H1 (cell line): ENCODE data around the gene TTC39A. TPM values are rescaled to one million over a fixed set of nuclear protein-coding genes. Genes with fewer than 3 reads are reported as not detected.

Experiments used
- CTCF ChIA-PET: fragments of 300-600 bp; sonication (Branson Sonifier 250); formaldehyde crosslinking; loops from one replicate; lab custom pipeline; 2021; ENCODE audit not compliant: partially characterized antibody; lab: Charles Lee
- POLR2A ChIA-PET: fragments of 300-600 bp; sonication (Branson Sonifier 250); formaldehyde crosslinking; loops from one replicate; lab custom pipeline; 2021; ENCODE audit warnings: inconsistent platforms; ENCODE audit not compliant: partially characterized antibody; lab: Charles Lee
- DNase-seq, 2 experiments: peaks; one replicate each; pipeline versions ENCODE4 v3.0.0 to v3.0.0-alpha.2; 2010 to 2022; ENCODE audit warnings: low spot score in 2 of 2, low read depth in 1 of 2, mixed read lengths in 1 of 2
- FAIRE-seq: peaks from 2 replicates; lab custom pipeline; 2011; peaks lifted over from hg19 to GRCh38; lab: Jason Lieb, UNC
- H2AFZ ChIP-seq: 2 replicates; pipeline ENCODE4 v1.8.1; 2012; ENCODE audit warnings: low read length, inconsistent platforms
- H2AK5ac ChIP-seq: 2 replicates; pipeline ENCODE4 v1.6.1; 2013; ENCODE audit warnings: low read depth, low read length
- H2BK120ac ChIP-seq: replicated peaks from 2 replicates; pipeline ENCODE3; 2013; ENCODE audit warnings: low read depth, low read length, inconsistent platforms
- H2BK12ac ChIP-seq: 2 replicates; pipeline ENCODE4 v1.6.1; 2013; ENCODE audit warnings: low read depth, low read length
- H2BK15ac ChIP-seq: 2 replicates; pipeline ENCODE4 v1.6.1; 2013; ENCODE audit warnings: low read length
- H2BK20ac ChIP-seq: 2 replicates; pipeline ENCODE4 v1.6.1; 2013; ENCODE audit warnings: low read length
- H2BK5ac ChIP-seq: 2 replicates; pipeline ENCODE4 v1.6.1; 2013; ENCODE audit warnings: low read depth, low read length
- H3K14ac ChIP-seq: 2 replicates; pipeline ENCODE4 v1.6.1; 2013; ENCODE audit warnings: inconsistent platforms; ENCODE audit not compliant: insufficient read length
- H3K18ac ChIP-seq: 2 replicates; pipeline ENCODE4 v1.6.1; 2013; ENCODE audit warnings: low read length; ENCODE audit errors: extremely low read depth
- H3K23ac ChIP-seq: 2 replicates; pipeline ENCODE4 v1.6.1; 2013; ENCODE audit warnings: inconsistent platforms; ENCODE audit not compliant: insufficient read length
- H3K23me2 ChIP-seq: 2 replicates; pipeline ENCODE4 v1.6.1; 2013; ENCODE audit warnings: low read depth, low read length
- H3K27ac ChIP-seq: 2 replicates; pipeline ENCODE4 v1.6.1; 2011; ENCODE audit warnings: low read depth, low read length, inconsistent platforms
- H3K27me3 ChIP-seq, 4 experiments: replicated peaks in 1 of 4; 1 replicate in 1 of 4; 2 replicates in 3 of 4; pipeline versions ENCODE4 v1.6.1 to v1.8.1; 2011 to 2013; ENCODE audit warnings: low read length in 3 of 4, mild to moderate bottlenecking in 3 of 4, inconsistent platforms in 2 of 4, mixed read lengths in 2 of 4, moderate library complexity in 1 of 4; ENCODE audit not compliant: control insufficient read depth in 3 of 4, insufficient read depth in 3 of 4; ENCODE audit errors: extremely low read depth in 1 of 4
- H3K36me3 ChIP-seq, 4 experiments: 2 replicates each; pipeline versions ENCODE4 v1.6.1 to v1.8.1; 2011 to 2013; ENCODE audit warnings: mild to moderate bottlenecking in 4 of 4, low read length in 3 of 4, moderate library complexity in 2 of 4, control low read depth in 1 of 4, inconsistent platforms in 1 of 4; ENCODE audit not compliant: insufficient read depth in 4 of 4, control insufficient read depth in 2 of 4
- H3K4ac ChIP-seq: replicated peaks from 2 replicates; pipeline ENCODE3; 2013; ENCODE audit warnings: low read length, low read depth, mixed read lengths, inconsistent platforms; ENCODE audit not compliant: insufficient read length
- H3K4me1 ChIP-seq, 4 experiments: replicated peaks in 1 of 4; 1 replicate in 1 of 4; 2 replicates in 3 of 4; pipeline versions ENCODE4 v1.6.1 to v1.8.1; 2011 to 2013; ENCODE audit warnings: low read length in 3 of 4, inconsistent platforms in 2 of 4, mixed read lengths in 1 of 4; ENCODE audit not compliant: insufficient read depth in 4 of 4, control insufficient read depth in 3 of 4
- H3K4me2 ChIP-seq, 2 experiments: 2 replicates each; pipeline versions ENCODE4 v1.6.1 to v1.8.1; 2011 to 2013; ENCODE audit warnings: low read depth in 2 of 2, low read length in 2 of 2, control low read depth in 1 of 2, inconsistent platforms in 1 of 2, mild to moderate bottlenecking in 1 of 2; ENCODE audit not compliant: insufficient read depth in 1 of 2
- H3K4me3 ChIP-seq, 4 experiments: fragments of 200-600, 300-600 bp in 1 of 4; sonication (generic), shearing (Covaris generic), sonication (Bioruptor Twin) in 1 of 4; 2 replicates each; pipeline versions ENCODE4 v1.5.1 to v1.8.1; 2011 to 2016; ENCODE audit warnings: low read length in 4 of 4, low read depth in 3 of 4, control low read depth in 2 of 4, inconsistent platforms in 2 of 4, mild to moderate bottlenecking in 2 of 4, mixed read lengths in 1 of 4, moderate library complexity in 1 of 4; ENCODE audit not compliant: insufficient read depth in 2 of 4; ENCODE audit errors: extremely low read depth in 1 of 4
- H3K56ac ChIP-seq: replicated peaks from 2 replicates; pipeline ENCODE3; 2013; ENCODE audit warnings: low read depth, mild to moderate bottlenecking, mixed read lengths, low read length, inconsistent platforms; ENCODE audit not compliant: insufficient read length
- H3K79me1 ChIP-seq: 2 replicates; pipeline ENCODE4 v1.6.1; 2013; ENCODE audit warnings: low read depth, low read length, control low read depth
- H3K79me2 ChIP-seq, 2 experiments: 2 replicates each; pipeline versions ENCODE4 v1.6.1 to v1.8.1; 2012 to 2013; ENCODE audit warnings: low read length in 2 of 2, mild to moderate bottlenecking in 2 of 2, inconsistent platforms in 1 of 2; ENCODE audit not compliant: insufficient read depth in 2 of 2, control insufficient read depth in 1 of 2
- H3K9ac ChIP-seq, 4 experiments: replicated peaks in 1 of 4; 1 replicate in 1 of 4; 2 replicates in 3 of 4; pipeline versions ENCODE4 v1.6.1 to v1.8.1; 2011 to 2013; ENCODE audit warnings: low read depth in 3 of 4, low read length in 3 of 4, control low read depth in 2 of 4, mild to moderate bottlenecking in 2 of 4, moderate library complexity in 2 of 4, inconsistent platforms in 1 of 4; ENCODE audit errors: extremely low read depth in 1 of 4
- H3K9me3 ChIP-seq, 2 experiments: 2 replicates each; pipeline versions ENCODE4 v1.6.1 to v1.8.1; 2012 to 2013; ENCODE audit warnings: mild to moderate bottlenecking in 2 of 2, moderate library complexity in 2 of 2, control low read depth in 1 of 2, inconsistent platforms in 1 of 2, low read depth in 1 of 2, low read length in 1 of 2, mixed read lengths in 1 of 2; ENCODE audit not compliant: insufficient read depth in 2 of 2
- H4K20me1 ChIP-seq, 2 experiments: replicated peaks in 1 of 2; 2 replicates each; pipeline versions ENCODE3 to v1.8.1; 2011 to 2013; ENCODE audit warnings: inconsistent platforms in 2 of 2, low read length in 2 of 2, mild to moderate bottlenecking in 1 of 2; ENCODE audit not compliant: insufficient read depth in 2 of 2, control insufficient read depth in 1 of 2
- H4K5ac ChIP-seq: 2 replicates; pipeline ENCODE4 v1.6.1; 2013; ENCODE audit warnings: low read length, low read depth, mixed read lengths, inconsistent platforms; ENCODE audit not compliant: insufficient read length
- H4K8ac ChIP-seq: 2 replicates; pipeline ENCODE4 v1.8.0; 2013; ENCODE audit warnings: mild to moderate bottlenecking, moderate library complexity, low read length, inconsistent platforms; ENCODE audit not compliant: insufficient read depth; ENCODE audit errors: extremely low read depth
- H4K91ac ChIP-seq: replicated peaks from 2 replicates; pipeline ENCODE3; 2013; ENCODE audit warnings: low read length, mixed read lengths, inconsistent platforms; ENCODE audit not compliant: insufficient read length
- GABPA ChIP-seq: IDR thresholded peaks from 2 replicates; pipeline ENCODE4 v1.6.1; 2011; ENCODE audit warnings: mild to moderate bottlenecking, low read length, moderate library complexity, borderline replicate concordance; ENCODE audit not compliant: insufficient read depth
- RBBP5 ChIP-seq: IDR thresholded peaks from 2 replicates; pipeline ENCODE4 v1.7.1; 2012; ENCODE audit warnings: low read depth, mild to moderate bottlenecking, inconsistent platforms, low read length, moderate library complexity, borderline replicate concordance
- TAF7 ChIP-seq: optimal IDR thresholded peaks from 2 replicates; pipeline ENCODE3; 2011; ENCODE audit warnings: low read depth, mild to moderate bottlenecking, inconsistent platforms, low read length, moderate library complexity, borderline replicate concordance
- WGBS, 2 experiments: shearing (Covaris generic) in 1 of 2; methylation state at CpG; one replicate each; pipeline versions ENCODE4 v1.1.6 to v1.1.7; 2013 to 2015; ENCODE audit warnings: low lambda C conversion rate in 2 of 2, mixed read lengths in 2 of 2, inconsistent platforms in 1 of 2, low coverage in 1 of 2, missing lambda C conversion rate in 1 of 2; ENCODE audit not compliant: insufficient replicate concordance in 2 of 2, insufficient coverage in 1 of 2, insufficient read length in 1 of 2; ENCODE audit errors: extremely low coverage in 1 of 2, missing lambda C conversion rate in 1 of 2; 5-methylcytosine and 5-hydroxymethylcytosine counted together
- polyA plus RNA-seq, 7 experiments: library from polyadenylated mRNA; depleted of rRNA in 3 of 7; stranded (reverse) in 5 of 7; unstranded in 2 of 7; fragments of >200 nt in 5 of 7; fragments of 200-250 nt in 2 of 7; gene quantifications; 1 replicate in 5 of 7; 2 replicates in 1 of 7; 4 replicates in 1 of 7; pipeline versions ENCODE4 v1.2.1 to v1.2.3, GENCODE V29; 2011 to 2013; ENCODE audit warnings: missing spikeins in 2 of 7, mixed read lengths in 2 of 7
- total RNA-seq: library from RNA; stranded (reverse); fragmentation: NEBNext Ultra II Directional; extraction: Animal tissue kit (Norgen Biotek cat#: 25700); gene quantifications from 2 replicates; pipeline ENCODE4 v1.2.1, GENCODE V29; 2021

Gene TTC39A
- total and polyA plus RNA-seq, 2 of the 8 experiments (the other 6 are each of a cell fraction or from before 2014, with no cell fraction given): 5.5 to 5.8 TPM

GRCh38 chr1:51325878-51326755, 4.2 kb downstream of the TTC39A start:
- TF ChIP-seq TAF7 (no peak), RBBP5 (no peak), GABPA (no peak)
- WGBS, 2 experiments: 86% methylated on average over 15 of the region's 16 CpGs; no CpG with 5 or more reads in 1 of the 2 experiments
- DNase-seq (no peak), FAIRE-seq (no peak)
- Histone ChIP-seq H2BK15ac (no peak overlapping the region), H3K14ac (no peak overlapping the region), H3K36me3 (no peaks in the 10 kb centered on the region), H2AK5ac (no peak overlapping the region), H3K27me3 (peaks cover 0 to 11% (median 5%) of the 10 kb centered on the region in 4 experiments; a peak in 4 of 7 replicates), H2BK5ac (no peak overlapping the region), H4K91ac (no peak overlapping the region), H3K79me1 (no peaks in the 10 kb centered on the region), H2AFZ (no peak overlapping the region), H2BK20ac (no peak overlapping the region), H3K27ac (no peak overlapping the region), H4K5ac (no peak overlapping the region), H3K18ac (no peak overlapping the region), H2BK12ac (no peak overlapping the region), H4K20me1 (peaks cover 0 to 1% of the 10 kb centered on the region in 2 experiments), H3K56ac (no peak overlapping the region), H3K23ac (no peak overlapping the region), H2BK120ac (no peak overlapping the region), H3K9ac (no peak overlapping the region), H4K8ac (no peak overlapping the region), H3K4me3 (no peak overlapping the region), H3K4me2 (no peak overlapping the region), H3K4me1 (peaks cover 3 to 12% (median 8%) of the 10 kb centered on the region in 4 experiments), H3K4ac (no peak overlapping the region), H3K9me3 (no peaks in the 10 kb centered on the region), H3K23me2 (peaks cover 6% of the 10 kb centered on the region; the same call in 1 of the 2 replicates), H3K79me2 (no peaks in the 10 kb centered on the region)
- CTCF ChIA-PET: interaction anchor here (0.6 to 1.4 kb wide), 2 partner anchors 12 to 109 kb away, joined by 5 read pairs; no protein-coding TSS in a partner anchor
- POLR2A ChIA-PET: interaction anchor here (0.7 kb wide), 1 partner anchor 160 kb away, joined by 3 read pairs; no protein-coding TSS in a partner anchor
